Dendritic cell treated with granulocyte-macrophage colony-stimulating factor and Interleukin-4, amounts not matched to agents 40 ng/mL and 50 ng/mL, for 4 days (primary cell): Measurements from ENCODE around the gene RBM11.

Experiments
- H3K27ac Mint-ChIP-seq: one replicate; pipeline ENCODE4 v1.8.0; 2022; ENCODE audit warnings: mild to moderate bottlenecking, mixed read lengths
- H3K27me3 Mint-ChIP-seq: one replicate; pipeline ENCODE4 v1.8.0; 2022; ENCODE audit warnings: mild to moderate bottlenecking, mixed read lengths
- H3K36me3 Mint-ChIP-seq: one replicate; pipeline ENCODE4 v1.8.0; 2022; ENCODE audit warnings: low read depth, mixed read lengths
- H3K4me1 Mint-ChIP-seq: one replicate; pipeline ENCODE4 v1.8.0; 2022; ENCODE audit warnings: low read depth, mixed read lengths
- H3K4me3 Mint-ChIP-seq: one replicate; pipeline ENCODE4 v1.8.0; 2022; ENCODE audit warnings: mild to moderate bottlenecking, moderate library complexity, mixed read lengths
- H3K9me3 Mint-ChIP-seq: one replicate; pipeline ENCODE4 v1.8.0; 2022; ENCODE audit warnings: mixed read lengths
- intact Hi-C: fragments of 100-400 bp; cut with micrococcal nuclease; formaldehyde crosslinking; loops from one replicate; pipeline ENCODE4 v1.15.0; 2022

Gene RBM11

DNA sequence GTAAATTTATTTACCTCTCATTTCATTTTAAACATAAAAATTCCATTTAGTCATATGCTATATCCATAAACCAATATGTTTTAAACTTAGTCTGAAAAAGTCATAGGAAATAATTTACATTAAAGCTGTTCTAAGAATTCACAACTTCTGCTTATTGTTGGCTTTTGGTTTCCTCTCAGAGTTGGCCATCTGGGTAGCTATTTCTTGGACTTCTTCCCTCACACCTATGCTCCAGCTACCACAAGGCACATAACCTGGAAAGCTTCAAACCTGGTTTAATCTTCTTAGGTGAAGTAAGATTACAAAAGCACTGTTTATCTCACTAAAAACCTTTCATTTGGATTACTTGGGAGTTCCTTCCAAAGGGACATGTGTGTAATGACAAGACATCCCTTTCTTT, 29.8 kb downstream of the RBM11 start:
- intact Hi-C loops = no loop called here
- no peak overlapping the region for H3K4me3 Mint-ChIP-seq

GRCh38 chr21:14251336-14251735, 35.4 kb downstream of the RBM11 start:
- no peak overlapping the region for H3K27ac Mint-ChIP-seq
- H3K9me3 Mint-ChIP-seq = peaks cover 14% of the 10 kb centered on the region
- intact Hi-C loops = no loop called here
- no peak overlapping the region for H3K4me3 Mint-ChIP-seq
- H3K36me3 Mint-ChIP-seq = no peaks in the 10 kb centered on the region
- H3K4me1 Mint-ChIP-seq = peaks cover 12% of the 10 kb centered on the region
- no peaks in the 10 kb centered on the region for H3K27me3 Mint-ChIP-seq

More for the DNA sequence above, 29.8 kb downstream of the RBM11 start:
- H3K4me1 Mint-ChIP-seq = peaks cover 6% of the 10 kb centered on the region
- H3K27me3 Mint-ChIP-seq = no peaks in the 10 kb centered on the region
- peaks cover 14% of the 10 kb centered on the region for H3K9me3 Mint-ChIP-seq
- no peaks in the 10 kb centered on the region for H3K36me3 Mint-ChIP-seq
- H3K27ac Mint-ChIP-seq = no peak overlapping the region

DNA sequence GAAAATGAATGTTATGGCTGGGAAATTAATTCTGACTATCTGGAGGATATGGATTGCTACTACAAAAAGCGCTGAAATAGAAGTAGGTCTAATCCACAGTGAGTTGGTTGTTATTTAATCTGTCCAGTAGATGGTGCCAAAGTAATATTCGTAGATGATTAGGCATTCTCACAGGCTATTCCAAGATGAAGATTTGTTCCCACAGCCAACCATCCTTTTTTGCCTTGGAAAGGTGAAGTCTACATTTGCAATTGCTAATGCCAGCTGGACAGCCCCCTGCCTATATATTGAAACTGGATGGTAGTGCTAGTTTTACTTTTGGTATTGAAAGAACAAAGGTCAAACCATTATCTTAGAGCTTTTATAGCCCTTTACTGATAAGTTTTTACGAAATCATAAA, 43.8 kb downstream of the RBM11 start:
- no peaks in the 10 kb centered on the region for H3K36me3 Mint-ChIP-seq
- no peaks in the 10 kb centered on the region for H3K27me3 Mint-ChIP-seq
- no peaks in the 10 kb centered on the region for H3K4me1 Mint-ChIP-seq
- H3K27ac Mint-ChIP-seq = no peak overlapping the region
- intact Hi-C loops = loop anchor here (1.0 kb wide), 2 partner anchors 514 to 1333 kb away; no protein-coding TSS in a partner anchor
- no peak overlapping the region for H3K4me3 Mint-ChIP-seq
- no peaks in the 10 kb centered on the region for H3K9me3 Mint-ChIP-seq

GRCh38 chr21:14260174-14260764, 44.3 kb downstream of the RBM11 start:
- intact Hi-C loops = no loop called here
- H3K27me3 Mint-ChIP-seq = no peaks in the 10 kb centered on the region
- H3K4me1 Mint-ChIP-seq = no peaks in the 10 kb centered on the region
- no peak overlapping the region for H3K27ac Mint-ChIP-seq
- no peaks in the 10 kb centered on the region for H3K9me3 Mint-ChIP-seq
- H3K4me3 Mint-ChIP-seq = no peak overlapping the region
- no peaks in the 10 kb centered on the region for H3K36me3 Mint-ChIP-seq

- Mint-ChIP-seq H3K4me1 (no peaks in the 10 kb centered on the region), H3K36me3 (no peaks in the 10 kb centered on the region), H3K9me3 (no peaks in the 10 kb centered on the region), H3K4me3 (no peak overlapping the region), H3K27ac (no peak overlapping the region), H3K27me3 (no peaks in the 10 kb centered on the region)
- intact Hi-C loops = no loop called here
These were observed 46.1 kb downstream of the RBM11 start for GRCh38 chr21:14262039-14262438.

- no peaks in the 10 kb centered on the region for H3K9me3 Mint-ChIP-seq
- no peaks in the 10 kb centered on the region for H3K27me3 Mint-ChIP-seq
- intact Hi-C loops = no loop called here
- H3K4me3 Mint-ChIP-seq = no peak overlapping the region
- H3K36me3 Mint-ChIP-seq = no peaks in the 10 kb centered on the region
- H3K27ac Mint-ChIP-seq = no peak overlapping the region
- no peaks in the 10 kb centered on the region for H3K4me1 Mint-ChIP-seq
These were observed 47.9 kb downstream of the RBM11 start for GRCh38 chr21:14263879-14264278.

- Mint-ChIP-seq H3K4me3 (no peak overlapping the region), H3K4me1 (no peaks in the 10 kb centered on the region), H3K9me3 (no peaks in the 10 kb centered on the region), H3K27me3 (no peaks in the 10 kb centered on the region), H3K27ac (no peak overlapping the region), H3K36me3 (no peaks in the 10 kb centered on the region)
- intact Hi-C loops = no loop called here
These were observed 49.1 kb downstream of the RBM11 start for GRCh38 chr21:14265023-14265422.

DNA sequence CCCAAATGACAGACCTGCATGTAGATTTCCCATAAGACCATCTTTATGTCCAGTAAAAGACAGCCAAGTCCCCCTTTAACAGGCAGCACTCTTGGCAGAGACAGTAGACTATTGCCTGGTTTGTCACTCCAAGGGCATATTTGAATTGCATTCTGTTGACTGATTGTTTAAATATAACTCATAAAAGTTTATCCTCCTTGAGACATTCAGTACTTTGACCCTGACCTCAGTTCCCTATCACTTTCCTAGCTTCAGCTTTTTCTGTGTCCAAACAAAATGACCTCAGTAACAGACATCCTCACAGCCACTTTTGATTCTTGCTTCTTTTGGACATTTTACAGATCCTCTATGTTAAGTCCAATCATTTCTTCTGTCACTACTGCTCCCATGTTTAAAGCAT, 51.1 kb downstream of the RBM11 start:
- intact Hi-C loops = no loop called here
- no peak overlapping the region for H3K27ac Mint-ChIP-seq
- H3K36me3 Mint-ChIP-seq = no peaks in the 10 kb centered on the region
- H3K27me3 Mint-ChIP-seq = no peaks in the 10 kb centered on the region
- H3K4me1 Mint-ChIP-seq = no peaks in the 10 kb centered on the region
- no peak overlapping the region for H3K4me3 Mint-ChIP-seq
- H3K9me3 Mint-ChIP-seq = no peaks in the 10 kb centered on the region

DNA sequence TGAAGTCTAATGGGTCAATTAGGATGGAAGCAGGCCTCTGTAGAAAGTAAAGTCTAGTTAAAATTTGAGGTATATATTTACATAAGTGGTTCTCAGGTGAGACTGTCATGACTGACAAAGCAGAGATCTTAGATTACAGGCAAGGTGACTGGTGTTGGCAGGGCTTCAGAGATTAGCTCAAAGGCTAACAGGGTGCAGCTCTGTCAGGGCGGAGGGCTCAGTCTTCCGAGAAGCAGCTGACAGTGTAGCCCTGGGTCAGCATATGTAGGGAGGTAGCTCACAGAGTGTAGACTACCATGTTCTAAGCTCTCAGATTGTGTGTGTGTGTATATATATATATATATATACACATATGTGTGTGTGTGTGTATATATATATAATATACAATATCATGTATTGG, 54.7 kb downstream of the RBM11 start:
- Mint-ChIP-seq H3K9me3 (no peaks in the 10 kb centered on the region), H3K27me3 (peaks cover 13% of the 10 kb centered on the region), H3K27ac (no peak overlapping the region), H3K4me1 (peaks cover 9% of the 10 kb centered on the region), H3K4me3 (no peak overlapping the region), H3K36me3 (no peaks in the 10 kb centered on the region)
- intact Hi-C loops = no loop called here

- Mint-ChIP-seq H3K4me1 (peaks cover 9% of the 10 kb centered on the region), H3K9me3 (no peaks in the 10 kb centered on the region), H3K27ac (no peak overlapping the region), H3K36me3 (no peaks in the 10 kb centered on the region), H3K4me3 (no peak overlapping the region), H3K27me3 (peaks cover 13% of the 10 kb centered on the region)
- intact Hi-C loops = no loop called here
These were observed 55.1 kb downstream of the RBM11 start for GRCh38 chr21:14271053-14271452.

DNA sequence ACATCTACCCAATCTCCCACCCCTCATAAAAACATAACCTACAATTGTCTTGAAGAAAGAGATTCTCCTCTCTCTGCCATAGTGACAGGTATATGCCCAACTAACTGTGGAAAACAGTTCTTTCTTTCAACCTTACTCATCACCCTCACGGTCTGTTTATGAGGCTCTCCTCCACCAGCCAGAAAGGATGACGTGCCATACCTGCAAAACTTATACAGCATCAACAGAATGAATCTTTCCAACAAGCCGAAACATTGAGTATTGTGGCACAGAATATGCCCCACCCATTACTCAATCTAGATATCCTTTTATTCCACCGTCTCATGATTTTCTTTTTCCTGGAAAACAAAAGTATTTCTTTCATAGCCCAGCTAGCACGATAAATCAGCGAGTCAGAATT, 55.7 kb downstream of the RBM11 start:
- peaks cover 13% of the 10 kb centered on the region for H3K27me3 Mint-ChIP-seq
- no peak overlapping the region for H3K4me3 Mint-ChIP-seq
- no peaks in the 10 kb centered on the region for H3K9me3 Mint-ChIP-seq
- H3K36me3 Mint-ChIP-seq = no peaks in the 10 kb centered on the region
- H3K4me1 Mint-ChIP-seq = peaks cover 9% of the 10 kb centered on the region
- no peak overlapping the region for H3K27ac Mint-ChIP-seq
- intact Hi-C loops = no loop called here

GRCh38 chr21:14273736-14274538, 58.0 kb downstream of the RBM11 start:
- intact Hi-C loops = no loop called here
- Mint-ChIP-seq H3K27me3 (peaks cover 13% of the 10 kb centered on the region), H3K27ac (no peak overlapping the region), H3K4me3 (peak overlapping the region; percentile 56), H3K4me1 (peaks cover 9% of the 10 kb centered on the region), H3K36me3 (no peaks in the 10 kb centered on the region), H3K9me3 (no peaks in the 10 kb centered on the region)

GRCh38 chr21:14275702-14276205, 59.8 kb downstream of the RBM11 start:
- Mint-ChIP-seq H3K27ac (no peak overlapping the region), H3K27me3 (peaks cover 13% of the 10 kb centered on the region), H3K36me3 (no peaks in the 10 kb centered on the region), H3K4me3 (no peak overlapping the region), H3K9me3 (no peaks in the 10 kb centered on the region), H3K4me1 (peaks cover 9% of the 10 kb centered on the region)
- intact Hi-C loops = no loop called here
